Caco-2 (cell line): ENCODE measurements around the gene GLIS1. TPM values are rescaled to one million over a fixed set of nuclear protein-coding genes. Genes with fewer than 3 reads are reported as not detected.

Experiments used
- BruUV-seq: library from RNA; stranded (reverse); fragments of 400-500 nt; replicated peaks from 2 replicates; lab custom pipeline; 2021; lab: Mats Ljungman, UMichigan
- CTCF ChIA-PET: fragments of 300-600 bp; sonication (Branson Sonifier 250); formaldehyde crosslinking; loops from one replicate; lab custom pipeline; 2022; ENCODE audit warnings: antibody characterized with exemption; lab: Charles Lee
- POLR2A ChIA-PET: fragments of 300-600 bp; sonication (Branson Sonifier 250); formaldehyde crosslinking; loops from one replicate; lab custom pipeline; 2022; ENCODE audit warnings: antibody characterized with exemption; lab: Charles Lee
- DNase-seq, 2 experiments: peaks; one replicate each; pipeline versions ENCODE4 v3.0.0 to v3.0.0-alpha.2; 2020 to 2022
- H3K27me3 ChIP-seq: replicated peaks from 2 replicates; pipeline ENCODE4 v1.6.0; 2011; ENCODE audit warnings: low read length; ENCODE audit not compliant: control insufficient read depth, insufficient read depth
- H3K36me3 ChIP-seq: 2 replicates; pipeline ENCODE4 v1.5.1; 2011; ENCODE audit warnings: low read length; ENCODE audit not compliant: control insufficient read depth, insufficient read depth
- H3K4me1 ChIP-seq: fragments of 250-450 bp; sonication (Bioruptor Pico); 2 replicates; pipeline ENCODE4 v1.5.1; 2020; ENCODE audit warnings: mild to moderate bottlenecking
- H3K4me3 ChIP-seq: 2 replicates; pipeline ENCODE4 v1.5.1; 2011; ENCODE audit warnings: low read depth, mild to moderate bottlenecking, control low read depth, low read length
- H3K9me3 ChIP-seq: fragments of 250-450 bp; sonication (Bioruptor Pico); 2 replicates; pipeline ENCODE4 v1.5.1; 2020; ENCODE audit warnings: mild to moderate bottlenecking, moderate library complexity
- H3K27ac Mint-ChIP-seq: one replicate; pipeline ENCODE4 v1.8.0; 2022; ENCODE audit warnings: mixed read lengths; ENCODE audit not compliant: unreplicated experiment
- H3K27me3 Mint-ChIP-seq: one replicate; pipeline ENCODE4 v1.8.0; 2022; ENCODE audit warnings: mixed read lengths; ENCODE audit not compliant: insufficient read depth, unreplicated experiment
- H3K36me3 Mint-ChIP-seq: one replicate; pipeline ENCODE4 v1.8.0; 2022; ENCODE audit warnings: mild to moderate bottlenecking, mixed read lengths; ENCODE audit not compliant: insufficient read depth, unreplicated experiment
- H3K4me1 Mint-ChIP-seq: one replicate; pipeline ENCODE4 v1.8.0; 2022; ENCODE audit warnings: low read depth, mixed read lengths; ENCODE audit not compliant: unreplicated experiment
- H3K4me3 Mint-ChIP-seq: one replicate; pipeline ENCODE4 v1.8.0; 2022; ENCODE audit warnings: mild to moderate bottlenecking, moderate library complexity, mixed read lengths; ENCODE audit not compliant: unreplicated experiment
- H3K9me3 Mint-ChIP-seq: one replicate; pipeline ENCODE4 v1.8.0; 2022; ENCODE audit warnings: mixed read lengths; ENCODE audit not compliant: unreplicated experiment
- intact Hi-C: fragments of 100-400 bp; cut with micrococcal nuclease; formaldehyde crosslinking; loops from one replicate; pipeline ENCODE4 v1.10.0; 2022; ENCODE audit not compliant: unreplicated experiment
- total RNA-seq: library from RNA; stranded (reverse); gene quantifications from 2 replicates; pipeline ENCODE4 v1.2.3, GENCODE V29; 2022
- TF ChIP-seq, protein P1 (sequence below), 2 experiments: fragments of 200-600 bp in 1 of 2; IDR thresholded peaks; 1 replicate in 1 of 2; 2 replicates in 1 of 2; pipeline versions ENCODE4 v1.5.1 to v1.8.0; 2011 to 2022; ENCODE audit warnings: antibody characterized with exemption in 1 of 2, control low read depth in 1 of 2, inconsistent platforms in 1 of 2, low read depth in 1 of 2, low read length in 1 of 2, mild to moderate bottlenecking in 1 of 2, moderate library complexity in 1 of 2; ENCODE audit not compliant: insufficient read depth in 1 of 2, severe bottlenecking in 1 of 2, unreplicated experiment in 1 of 2

Gene GLIS1
- total RNA-seq, 1 experiment from 2014 or later: not detected

DNA sequence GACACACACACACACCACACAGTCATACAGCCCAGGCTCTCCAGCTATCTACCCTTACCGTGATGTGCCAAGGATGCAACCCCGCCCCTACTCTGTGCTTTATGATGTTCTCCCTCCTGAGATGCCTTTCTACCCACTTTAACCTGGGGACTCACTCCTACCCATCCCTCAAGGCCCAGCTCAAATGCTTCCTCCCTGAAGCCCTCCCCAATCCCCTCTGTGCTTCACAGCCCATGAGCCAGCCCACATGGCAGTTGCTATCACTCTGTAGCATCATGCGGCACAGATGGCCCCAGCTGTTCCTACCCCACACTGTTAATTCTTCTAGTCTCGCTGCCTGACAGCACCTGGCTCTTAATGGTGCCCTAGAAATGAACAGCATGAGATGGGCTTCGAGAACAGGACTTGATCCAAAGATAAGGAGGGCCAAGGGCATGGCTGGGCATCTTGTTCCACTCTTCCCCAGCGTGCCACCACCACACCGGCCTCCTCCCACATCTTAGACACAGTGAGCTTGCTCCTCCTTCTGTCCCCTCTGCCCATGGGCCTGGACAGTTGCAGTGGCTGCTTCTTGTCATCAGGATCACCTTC is 109.8 kb downstream of the GLIS1 start:
- no TSS peak for BruUV-seq
- Mint-ChIP-seq H3K4me3 (no peak overlapping the region), H3K36me3 (peaks cover 4% of the 10 kb centered on the region), H3K9me3 (no peaks in the 10 kb centered on the region), H3K27me3 (peaks cover 4% of the 10 kb centered on the region), H3K4me1 (no peaks in the 10 kb centered on the region), H3K27ac (no peak overlapping the region)
- DNase-seq: no peak
- Histone ChIP-seq H3K36me3 (no peaks in the 10 kb centered on the region), H3K4me1 (no peaks in the 10 kb centered on the region), H3K27me3 (no peaks in the 10 kb centered on the region), H3K9me3 (no peaks in the 10 kb centered on the region), H3K4me3 (no peak overlapping the region)
- POLR2A ChIA-PET: no interaction called here
- TF ChIP-seq, protein P1, sequence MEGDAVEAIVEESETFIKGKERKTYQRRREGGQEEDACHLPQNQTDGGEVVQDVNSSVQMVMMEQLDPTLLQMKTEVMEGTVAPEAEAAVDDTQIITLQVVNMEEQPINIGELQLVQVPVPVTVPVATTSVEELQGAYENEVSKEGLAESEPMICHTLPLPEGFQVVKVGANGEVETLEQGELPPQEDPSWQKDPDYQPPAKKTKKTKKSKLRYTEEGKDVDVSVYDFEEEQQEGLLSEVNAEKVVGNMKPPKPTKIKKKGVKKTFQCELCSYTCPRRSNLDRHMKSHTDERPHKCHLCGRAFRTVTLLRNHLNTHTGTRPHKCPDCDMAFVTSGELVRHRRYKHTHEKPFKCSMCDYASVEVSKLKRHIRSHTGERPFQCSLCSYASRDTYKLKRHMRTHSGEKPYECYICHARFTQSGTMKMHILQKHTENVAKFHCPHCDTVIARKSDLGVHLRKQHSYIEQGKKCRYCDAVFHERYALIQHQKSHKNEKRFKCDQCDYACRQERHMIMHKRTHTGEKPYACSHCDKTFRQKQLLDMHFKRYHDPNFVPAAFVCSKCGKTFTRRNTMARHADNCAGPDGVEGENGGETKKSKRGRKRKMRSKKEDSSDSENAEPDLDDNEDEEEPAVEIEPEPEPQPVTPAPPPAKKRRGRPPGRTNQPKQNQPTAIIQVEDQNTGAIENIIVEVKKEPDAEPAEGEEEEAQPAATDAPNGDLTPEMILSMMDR (IDR thresholded peaks at IDR 0.05; ENCODE audit: insufficient read depth in 1 of 2, low read depth in 1 of 2, low read length in 1 of 2, severe bottlenecking in 1 of 2, unreplicated experiment in 1 of 2): no peak
- intact Hi-C loops: no loop called here
- CTCF ChIA-PET: no interaction called here

DNA sequence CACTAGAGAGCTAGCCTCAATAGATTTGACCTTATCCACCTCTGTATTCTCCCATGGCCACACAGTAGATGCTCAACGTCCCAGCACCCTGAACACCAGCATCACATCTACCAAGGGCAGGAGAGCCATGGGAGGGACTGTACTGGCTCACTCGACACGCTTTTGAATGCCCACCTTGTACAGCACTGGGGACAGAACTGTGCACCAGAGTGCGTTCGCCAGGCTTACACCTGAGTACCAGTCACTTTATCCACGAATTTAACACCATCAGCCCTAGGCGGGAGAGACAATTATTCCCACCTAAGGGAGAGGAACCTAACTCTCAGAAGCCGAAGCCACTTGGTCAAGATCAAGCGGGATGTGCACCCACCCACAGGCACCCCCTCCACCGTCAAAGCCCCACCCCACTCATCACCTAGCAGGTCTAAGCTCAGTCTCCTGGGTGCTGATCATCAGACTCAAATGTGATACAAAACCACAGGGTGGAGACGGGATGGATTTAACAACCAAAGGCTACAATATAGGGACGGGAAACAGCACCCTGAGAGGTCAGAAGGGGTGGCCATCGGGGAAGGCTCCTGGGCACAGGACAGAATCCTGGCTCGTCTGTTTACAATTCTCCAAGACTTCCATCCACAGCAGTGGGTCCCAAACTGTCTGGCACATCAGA is 110.5 kb downstream of the GLIS1 start:
- DNase-seq: no peak

DNA sequence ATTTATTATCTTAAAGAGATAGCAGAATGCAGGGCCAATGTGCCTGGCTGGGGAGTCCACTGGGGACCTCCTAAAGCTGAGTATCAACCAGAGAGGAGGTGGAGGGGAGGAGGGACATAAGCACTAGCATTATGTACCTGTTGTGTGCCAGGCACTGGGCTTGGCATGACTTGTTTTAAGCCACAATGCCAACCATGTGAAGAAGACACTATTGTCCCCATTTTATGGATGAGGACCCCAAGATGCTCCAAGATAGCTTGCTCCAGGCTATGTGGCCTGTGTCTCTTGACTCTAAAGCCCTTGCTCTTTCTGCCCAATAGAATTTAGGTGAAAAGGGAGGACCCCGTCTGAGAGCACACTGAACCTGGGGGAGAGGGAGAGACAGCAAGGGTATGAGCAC is 111.3 kb downstream of the GLIS1 start:
- intact Hi-C loops: no loop called here
- Histone ChIP-seq H3K27me3 (no peaks in the 10 kb centered on the region), H3K9me3 (no peaks in the 10 kb centered on the region), H3K4me3 (no peak overlapping the region), H3K36me3 (no peaks in the 10 kb centered on the region), H3K4me1 (no peaks in the 10 kb centered on the region)
- no peak for DNase-seq
- Mint-ChIP-seq H3K27ac (no peak overlapping the region), H3K4me1 (no peaks in the 10 kb centered on the region), H3K9me3 (no peaks in the 10 kb centered on the region), H3K4me3 (no peak overlapping the region), H3K27me3 (peaks cover 4% of the 10 kb centered on the region), H3K36me3 (peaks cover 4% of the 10 kb centered on the region)
- TF ChIP-seq, protein P1 (IDR thresholded peaks at IDR 0.05; ENCODE audit: insufficient read depth in 1 of 2, low read depth in 1 of 2, low read length in 1 of 2, severe bottlenecking in 1 of 2, unreplicated experiment in 1 of 2): no peak
- BruUV-seq: no TSS peak
- POLR2A ChIA-PET: no interaction called here
- CTCF ChIA-PET: no interaction called here

More for the DNA sequence above, 110.5 kb downstream of the GLIS1 start:
- peaks cover 4% of the 10 kb centered on the region for H3K27me3 Mint-ChIP-seq
- Histone ChIP-seq H3K9me3 (no peaks in the 10 kb centered on the region), H3K27me3 (no peaks in the 10 kb centered on the region), H3K36me3 (no peaks in the 10 kb centered on the region), H3K4me3 (no peak overlapping the region), H3K4me1 (no peaks in the 10 kb centered on the region)
- no peaks in the 10 kb centered on the region for H3K9me3 Mint-ChIP-seq
- H3K4me1 Mint-ChIP-seq: no peaks in the 10 kb centered on the region
- POLR2A ChIA-PET: no interaction called here
- peaks cover 4% of the 10 kb centered on the region for H3K36me3 Mint-ChIP-seq
- TF ChIP-seq, protein P1 (IDR thresholded peaks at IDR 0.05; ENCODE audit: insufficient read depth in 1 of 2, low read depth in 1 of 2, low read length in 1 of 2, severe bottlenecking in 1 of 2, unreplicated experiment in 1 of 2): no peak
- CTCF ChIA-PET: no interaction called here
- H3K27ac Mint-ChIP-seq: no peak overlapping the region
- intact Hi-C loops: no loop called here
- no peak overlapping the region for H3K4me3 Mint-ChIP-seq
- BruUV-seq: no TSS peak
